Stomach smooth muscle (tissue), 2 donors: Measurements from ENCODE around the gene SMIM45.
A peak's percentile ranks its signal among the peaks of the same experiment; 100 is the strongest.

ENCODE experiments used
- H3K27ac ChIP-seq: one replicate; pipeline ENCODE4 v1.7.0; 2013; ENCODE audit warnings: mild to moderate bottlenecking, low read length, inconsistent platforms
- H3K27me3 ChIP-seq, 2 donors: one replicate each; pipeline ENCODE4 v1.7.0; 2013; ENCODE audit warnings: low read length in 2 of 2; ENCODE audit not compliant: insufficient read depth in 2 of 2, control insufficient read depth in 1 of 2
- H3K36me3 ChIP-seq, 2 donors: one replicate each; pipeline ENCODE4 v1.7.0; 2013; ENCODE audit warnings: low read length in 2 of 2; ENCODE audit not compliant: control insufficient read depth in 2 of 2, insufficient read depth in 2 of 2
- H3K4me1 ChIP-seq: one replicate; pipeline ENCODE4 v1.7.0; 2013; ENCODE audit warnings: low read length; ENCODE audit not compliant: control insufficient read depth, insufficient read depth
- H3K4me3 ChIP-seq, 2 donors: one replicate each; pipeline ENCODE4 v1.7.0; 2013; ENCODE audit warnings: low read length in 2 of 2
- H3K9ac ChIP-seq, 2 donors: one replicate each; pipeline ENCODE4 v1.7.0; 2013; ENCODE audit warnings: low read length in 2 of 2, mild to moderate bottlenecking in 1 of 2
- H3K9me3 ChIP-seq, 2 donors: one replicate each; pipeline ENCODE4 v1.7.0; 2013; ENCODE audit warnings: low read length in 2 of 2; ENCODE audit not compliant: control insufficient read depth in 2 of 2
- donor health status: healthy.
- donor health status: Pancreatic carcinoma.

SMIM45 gene

DNA sequence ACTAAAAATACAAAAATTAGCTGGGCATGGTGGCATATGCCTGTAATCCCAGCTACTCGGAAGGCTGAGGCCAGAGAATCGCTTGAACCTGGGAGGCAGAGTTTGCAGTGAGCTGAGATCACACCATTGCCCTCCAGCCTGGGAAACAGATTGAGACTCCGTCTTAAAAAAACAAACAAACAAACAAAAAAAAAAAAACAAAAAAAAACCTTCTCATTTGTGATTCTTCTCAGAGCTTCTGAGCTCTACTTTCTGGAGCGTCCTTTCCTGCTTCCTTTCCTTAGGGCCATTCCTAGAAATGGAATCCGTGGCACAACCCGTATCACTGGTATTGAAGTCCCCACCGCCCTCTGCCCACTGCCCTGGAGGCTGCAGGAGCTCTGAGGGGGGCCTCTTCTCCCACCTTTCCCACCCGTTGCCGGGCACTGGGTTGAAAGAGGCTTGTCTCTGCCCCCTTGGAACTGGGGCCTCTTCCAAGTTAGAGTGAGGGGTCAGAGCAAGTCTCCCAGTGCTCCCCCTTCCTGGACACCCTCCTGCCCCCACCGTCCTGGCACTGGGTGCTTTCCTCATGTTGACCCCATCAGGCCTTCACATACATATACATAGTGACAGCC lies 35.1 kb upstream of the SMIM45 start:
- Histone ChIP-seq H3K4me3 (no peak overlapping the region), H3K4me1 (peaks cover 22% of the 10 kb centered on the region), H3K27me3 (peaks cover 47 to 65% of the 10 kb centered on the region in 2 donors), H3K9me3 (no peaks in the 10 kb centered on the region), H3K36me3 (no peaks in the 10 kb centered on the region), H3K9ac (no peak overlapping the region), H3K27ac (no peak overlapping the region)

DNA sequence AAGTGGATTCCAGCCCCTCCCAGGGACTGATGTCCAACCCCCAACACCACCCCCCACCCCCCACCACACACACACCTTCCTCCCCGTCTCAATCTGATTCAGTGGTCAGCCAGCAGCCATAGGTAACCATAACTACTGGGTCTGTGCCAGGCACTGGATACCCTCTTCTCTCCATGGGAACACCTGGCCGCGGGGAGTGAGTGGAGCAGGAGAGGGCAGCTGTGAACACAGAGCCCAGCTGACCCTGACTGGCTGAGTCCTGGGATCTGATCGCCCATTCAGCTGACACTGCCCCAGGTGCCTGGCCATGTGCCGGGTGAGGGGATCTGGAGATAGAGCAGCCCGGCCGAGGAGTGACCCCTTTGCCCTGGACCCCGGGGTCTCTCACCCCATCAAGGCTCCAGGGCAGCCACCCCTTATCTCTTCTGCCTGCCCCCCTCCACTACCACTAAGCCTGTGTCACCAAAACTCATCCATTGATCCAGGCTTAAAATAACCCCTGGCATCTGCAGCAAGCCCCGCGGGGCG lies 34.5 kb upstream of the SMIM45 start:
- Histone ChIP-seq H3K9me3 (no peaks in the 10 kb centered on the region), H3K27ac (no peak overlapping the region), H3K4me1 (peaks cover 22% of the 10 kb centered on the region), H3K9ac (no peak overlapping the region), H3K36me3 (no peaks in the 10 kb centered on the region), H3K4me3 (no peak overlapping the region), H3K27me3 (peaks cover 42 to 59% of the 10 kb centered on the region in 2 donors)

DNA sequence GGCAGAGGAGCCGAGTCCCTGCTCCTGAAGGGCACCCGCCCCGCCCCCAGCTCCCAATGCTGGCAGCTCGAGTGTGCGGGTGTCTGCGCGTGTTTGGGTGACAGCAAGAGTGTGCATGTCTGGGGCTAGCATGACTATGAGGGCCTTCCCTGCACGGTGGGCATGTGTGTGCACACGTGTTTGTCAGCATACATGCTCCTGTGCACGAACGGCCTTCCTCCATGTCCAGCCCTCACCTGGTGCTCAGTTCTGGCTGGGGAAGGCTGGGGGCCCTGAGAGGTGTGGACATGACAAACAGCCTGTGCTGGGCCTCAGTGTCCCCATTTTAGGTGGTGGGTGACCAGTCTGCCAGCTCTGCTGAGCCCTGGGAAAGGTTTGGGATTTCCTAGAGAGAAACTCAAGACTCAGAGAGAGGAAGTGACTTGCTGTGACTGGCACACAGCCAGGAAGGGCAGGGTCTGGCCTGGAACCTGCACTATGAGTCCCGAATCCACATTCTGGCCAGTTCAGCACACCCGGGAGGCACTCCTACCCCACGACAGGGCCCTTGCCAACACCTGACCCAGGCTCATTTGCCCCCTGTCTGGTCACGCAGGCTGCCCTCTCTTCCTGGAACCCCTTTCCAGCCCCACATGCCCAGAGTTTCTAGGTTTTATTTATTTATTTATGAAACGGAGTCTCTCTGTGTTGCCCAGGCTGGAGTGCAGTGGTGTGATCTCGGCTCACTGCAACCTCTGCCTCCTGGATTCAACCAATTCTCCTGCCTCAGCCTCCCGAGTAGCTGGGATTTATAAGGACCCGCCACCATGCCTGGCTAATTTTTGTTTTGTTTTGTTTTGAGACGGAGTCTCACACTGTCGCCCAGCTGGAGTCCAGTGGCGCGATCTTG lies 33.8 kb upstream of the SMIM45 start:
- no peak overlapping the region for H3K27ac ChIP-seq
- H3K9ac ChIP-seq = no peak overlapping the region
- peaks cover 22% of the 10 kb centered on the region for H3K4me1 ChIP-seq
- no peaks in the 10 kb centered on the region for H3K36me3 ChIP-seq
- H3K4me3 ChIP-seq = no peak overlapping the region
- no peaks in the 10 kb centered on the region for H3K9me3 ChIP-seq
- H3K27me3 ChIP-seq = peaks cover 34 to 52% of the 10 kb centered on the region in 2 donors

DNA sequence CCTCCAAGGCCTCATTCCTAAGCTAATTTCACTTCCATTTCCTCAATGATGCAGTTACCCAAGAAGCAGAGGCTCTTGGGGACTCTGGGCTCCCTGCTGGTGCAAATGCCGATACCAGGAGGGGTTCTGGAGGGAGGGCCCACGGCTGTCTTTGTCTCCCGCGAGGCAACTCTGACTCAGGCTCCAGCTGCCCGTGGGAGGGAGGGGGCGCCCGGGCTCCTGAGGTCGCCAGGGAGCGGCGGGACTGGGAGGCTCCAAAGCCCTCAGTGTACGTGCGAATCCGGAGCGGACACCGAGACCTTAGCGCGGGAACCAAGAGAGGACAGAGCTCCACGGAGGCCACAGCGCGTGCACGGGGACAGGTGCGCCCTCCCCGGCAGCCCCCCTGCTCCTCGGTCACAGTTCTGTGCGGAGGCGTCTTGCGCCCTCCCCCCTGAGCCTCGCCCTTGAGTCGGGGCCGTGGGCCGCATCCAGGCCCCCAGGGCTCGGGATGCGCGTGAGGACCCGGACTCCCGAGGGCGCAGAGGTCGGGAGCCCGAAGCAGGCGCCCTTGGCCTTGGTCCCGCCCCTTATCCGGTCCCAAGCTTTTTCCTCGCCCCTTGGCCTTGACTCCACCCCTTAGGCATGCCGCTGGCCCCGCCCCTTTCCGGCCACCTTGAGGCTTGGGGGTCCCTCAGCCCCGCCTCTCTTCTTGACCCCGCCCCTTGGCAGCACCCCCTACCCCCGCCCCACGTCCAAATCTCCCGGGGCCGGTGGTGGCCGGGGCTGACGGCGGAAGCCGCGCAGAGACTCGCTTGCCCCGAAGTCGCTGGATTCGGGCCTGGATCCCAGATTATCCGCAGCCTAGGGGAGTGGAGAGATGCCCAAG lies 32.4 kb upstream of the SMIM45 start:
- Histone ChIP-seq H3K36me3 (no peaks in the 10 kb centered on the region), H3K27me3 (peaks cover 29 to 42% of the 10 kb centered on the region in 2 donors), H3K9me3 (no peaks in the 10 kb centered on the region), H3K27ac (no peak overlapping the region), H3K4me1 (peaks cover 16% of the 10 kb centered on the region), H3K4me3 (peak overlapping the region; percentile 66 to 73), H3K9ac (no peak overlapping the region)

DNA sequence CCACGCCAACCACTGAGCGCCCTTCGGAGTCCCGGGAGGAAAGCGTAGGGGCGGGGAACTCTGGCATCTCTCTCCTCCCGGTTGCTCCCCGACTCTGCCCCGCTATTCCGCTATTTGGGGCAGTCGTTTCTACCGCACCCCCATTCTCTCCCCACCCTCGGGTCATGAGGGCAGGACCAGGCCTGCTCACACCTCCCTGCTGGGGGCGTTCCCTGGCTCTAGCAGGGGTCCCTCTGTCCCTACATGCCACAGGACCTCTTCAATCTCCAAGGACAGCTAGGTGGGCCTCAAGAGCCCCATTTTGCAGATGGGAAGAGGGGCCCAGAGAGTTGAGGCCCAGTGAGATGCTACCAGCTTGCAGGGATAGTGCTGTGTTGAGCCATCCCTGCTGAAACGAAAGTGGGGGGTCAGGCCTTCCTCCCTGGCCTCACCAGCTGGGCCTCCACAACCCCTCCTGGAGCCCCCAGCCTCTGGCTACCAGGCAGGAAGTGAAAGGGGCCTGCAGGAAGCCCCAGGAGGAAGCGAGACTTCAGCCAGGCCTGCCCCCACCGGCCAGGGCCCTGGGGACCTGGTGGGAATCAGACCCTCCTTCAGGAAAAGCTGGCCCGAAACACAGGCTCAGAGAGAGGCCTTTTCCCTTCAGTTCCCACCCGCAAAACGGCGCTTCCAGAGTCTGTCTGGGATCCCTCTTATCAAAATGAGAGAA lies 31.5 kb upstream of the SMIM45 start:
- Histone ChIP-seq H3K27me3 (peaks cover 30 to 39% of the 10 kb centered on the region in 2 donors), H3K4me1 (peaks cover 10% of the 10 kb centered on the region), H3K27ac (no peak overlapping the region), H3K9ac (no peak overlapping the region), H3K9me3 (no peaks in the 10 kb centered on the region), H3K36me3 (no peaks in the 10 kb centered on the region), H3K4me3 (peak overlapping the region; percentile 22 to 66)

DNA sequence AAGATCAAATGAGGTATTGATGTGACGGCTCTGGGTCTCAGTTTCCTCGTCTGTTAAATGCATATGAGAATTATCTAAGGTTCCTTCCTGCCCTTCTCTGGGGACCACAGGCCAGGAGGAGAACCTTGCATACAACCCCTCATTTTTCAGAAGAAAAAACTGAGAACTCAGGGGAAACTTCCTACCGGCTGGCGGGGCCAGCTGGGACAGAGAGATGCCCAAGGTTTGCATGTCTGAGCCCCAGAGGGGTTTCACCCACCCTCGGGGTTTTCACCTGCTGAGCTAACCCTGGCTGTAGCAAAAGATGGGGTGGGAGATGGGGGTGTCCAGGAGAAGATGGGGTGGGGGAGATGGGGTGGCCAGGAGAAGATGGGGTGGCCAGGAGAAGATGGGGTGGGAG lies 29.6 kb upstream of the SMIM45 start:
- no peak overlapping the region for H3K9ac ChIP-seq
- no peak overlapping the region for H3K27ac ChIP-seq
- H3K9me3 ChIP-seq = no peaks in the 10 kb centered on the region
- H3K4me3 ChIP-seq = no peak overlapping the region
- H3K36me3 ChIP-seq = no peaks in the 10 kb centered on the region
- H3K27me3 ChIP-seq = peaks cover 23 to 34% of the 10 kb centered on the region in 2 donors
- H3K4me1 ChIP-seq = peaks cover 14% of the 10 kb centered on the region

DNA sequence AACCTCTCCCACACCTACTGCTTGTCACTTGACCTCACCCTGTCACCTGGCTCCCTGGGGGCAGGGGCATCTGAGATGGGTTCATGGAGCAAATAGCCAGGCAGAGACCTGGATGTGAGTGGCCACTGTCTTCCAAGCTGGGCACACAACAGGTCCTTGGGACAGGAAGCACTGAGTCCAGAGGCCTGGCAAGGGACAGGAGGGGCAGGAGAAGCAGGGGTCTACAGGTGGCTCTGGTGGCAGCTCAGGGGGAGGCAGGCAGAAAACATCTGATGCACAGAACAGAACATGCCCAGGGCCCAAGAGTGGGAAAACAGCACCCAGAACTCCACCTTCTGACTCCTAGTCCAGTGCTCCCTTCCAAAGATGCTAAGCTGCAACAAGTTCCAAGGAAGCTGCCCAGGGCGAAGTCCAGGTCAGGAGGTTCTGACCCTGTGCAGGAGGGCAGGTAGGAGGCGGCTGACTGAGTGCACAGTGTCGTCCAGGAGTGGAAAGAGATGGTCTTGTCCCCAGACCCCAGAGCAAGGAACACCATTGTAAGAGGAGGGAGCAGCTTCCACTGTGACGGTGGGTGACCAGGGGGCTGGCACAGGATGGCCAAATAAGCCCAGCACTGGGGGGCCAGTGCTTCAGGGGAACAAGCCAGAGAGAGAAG lies 28.9 kb upstream of the SMIM45 start:
- H3K4me3 ChIP-seq = no peak overlapping the region
- peaks cover 14% of the 10 kb centered on the region for H3K4me1 ChIP-seq
- peaks cover 19 to 28% of the 10 kb centered on the region in 2 donors for H3K27me3 ChIP-seq
- no peak overlapping the region for H3K27ac ChIP-seq
- no peaks in the 10 kb centered on the region for H3K36me3 ChIP-seq
- no peaks in the 10 kb centered on the region for H3K9me3 ChIP-seq
- H3K9ac ChIP-seq = no peak overlapping the region

DNA sequence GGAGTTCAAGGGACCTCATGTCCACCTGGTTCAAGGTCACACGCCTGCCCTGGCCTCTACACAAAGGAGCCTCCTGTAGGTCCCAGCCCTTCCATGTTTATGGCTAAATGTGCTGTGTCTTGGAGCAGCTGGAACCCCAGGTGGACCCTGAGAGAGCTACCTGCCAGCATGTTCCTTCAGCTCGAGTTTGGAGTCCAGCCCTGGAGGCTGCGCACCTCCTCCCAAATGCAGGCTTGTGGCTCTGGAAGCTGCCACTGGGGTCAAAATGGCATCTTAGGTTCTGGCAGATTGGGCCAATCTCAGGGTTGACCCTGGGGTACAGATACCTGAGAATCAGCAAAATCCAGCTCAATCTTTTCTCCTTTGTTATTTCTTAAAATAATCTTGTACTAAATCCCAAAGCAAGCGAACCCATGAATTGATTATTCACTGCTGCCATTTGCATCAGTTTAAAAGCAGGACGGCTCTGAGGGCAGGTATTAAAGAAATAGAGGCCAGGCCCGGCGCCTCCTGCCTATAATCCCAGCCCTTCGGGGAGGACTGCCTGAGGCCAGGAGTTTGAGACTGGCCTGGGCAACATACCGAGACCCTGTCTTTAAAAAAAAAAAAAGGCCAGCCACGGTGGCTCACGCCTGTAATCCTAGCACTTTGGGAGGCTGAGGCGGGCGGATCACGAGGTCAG lies 28.2 kb upstream of the SMIM45 start:
- Histone ChIP-seq H3K36me3 (no peaks in the 10 kb centered on the region), H3K4me3 (no peak overlapping the region), H3K9me3 (no peaks in the 10 kb centered on the region), H3K9ac (no peak overlapping the region), H3K4me1 (peaks cover 14% of the 10 kb centered on the region), H3K27ac (no peak overlapping the region), H3K27me3 (peaks cover 16 to 28% of the 10 kb centered on the region in 2 donors)

DNA sequence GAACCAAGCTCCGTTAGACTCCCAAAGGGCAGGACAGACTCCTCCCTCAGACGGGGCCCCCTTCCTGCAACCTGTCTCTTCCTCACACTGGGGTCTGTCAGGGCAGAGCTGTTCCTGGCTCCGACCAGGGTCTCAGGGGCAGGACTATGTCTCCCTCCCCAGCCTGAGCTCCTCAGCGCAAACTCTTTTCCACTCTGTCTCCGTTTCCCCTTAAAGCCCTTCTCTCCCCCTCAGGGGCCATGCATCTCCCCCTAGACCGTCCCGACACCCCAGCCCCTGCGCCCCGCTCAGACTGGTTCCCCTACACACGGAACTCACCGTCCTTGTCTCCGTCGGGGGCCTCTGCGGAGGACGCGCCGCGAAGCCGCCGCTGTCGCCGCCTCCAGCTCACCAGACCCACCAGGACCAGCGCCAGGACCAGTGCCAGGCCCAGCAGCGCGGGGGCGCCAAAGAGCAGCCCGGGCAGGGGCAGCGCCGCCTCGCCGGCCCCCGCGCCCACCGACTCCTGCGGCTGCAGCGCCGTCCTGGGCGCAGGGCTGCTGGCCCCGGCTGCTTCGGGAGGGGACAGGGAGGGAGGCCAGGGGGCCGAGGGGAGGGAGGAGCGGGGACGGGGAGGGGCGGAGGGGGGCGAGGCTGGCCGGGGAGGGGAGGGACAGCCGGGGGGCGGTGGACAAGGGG lies 26.0 kb upstream of the SMIM45 start:
- Histone ChIP-seq H3K27ac (no peak overlapping the region), H3K4me1 (peaks cover 4% of the 10 kb centered on the region), H3K27me3 (peaks cover 10 to 16% of the 10 kb centered on the region in 2 donors), H3K4me3 (no peak overlapping the region), H3K9me3 (no peaks in the 10 kb centered on the region), H3K36me3 (no peaks in the 10 kb centered on the region), H3K9ac (no peak overlapping the region)
